Measurements from ENCODE around the gene CACNA2D1.

Gene CACNA2D1

DNA sequence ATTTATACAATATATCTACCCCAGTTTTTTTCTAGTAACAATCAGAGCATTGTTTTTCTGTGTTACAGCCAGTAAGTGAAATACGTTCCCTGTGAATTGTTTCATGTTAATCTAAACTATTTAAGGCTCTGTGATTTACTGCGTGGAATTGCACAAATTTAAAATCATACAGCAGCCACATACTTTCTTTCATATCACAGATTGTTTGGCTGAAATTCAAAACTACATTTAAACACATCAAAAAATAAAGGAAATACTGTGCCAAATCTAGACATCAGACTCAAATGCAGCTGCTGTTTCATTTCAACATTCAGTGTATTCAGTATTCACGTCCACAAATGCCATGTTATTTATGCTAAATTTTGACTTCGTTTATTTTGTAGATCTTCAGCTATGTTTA, 431.1 kb downstream of the CACNA2D1 start:
- Mint-ChIP-seq H3K4me3 (no peak overlapping the region), H3K27me3 (no peaks in the 10 kb centered on the region), H3K27ac (no peak overlapping the region), H3K4me1 (ENCODE audit: low read depth) (no peaks in the 10 kb centered on the region), H3K36me3 (ENCODE audit: low read depth) (no peaks in the 10 kb centered on the region), H3K9me3 (no peaks in the 10 kb centered on the region)
- no peak for DNase-seq

DNA sequence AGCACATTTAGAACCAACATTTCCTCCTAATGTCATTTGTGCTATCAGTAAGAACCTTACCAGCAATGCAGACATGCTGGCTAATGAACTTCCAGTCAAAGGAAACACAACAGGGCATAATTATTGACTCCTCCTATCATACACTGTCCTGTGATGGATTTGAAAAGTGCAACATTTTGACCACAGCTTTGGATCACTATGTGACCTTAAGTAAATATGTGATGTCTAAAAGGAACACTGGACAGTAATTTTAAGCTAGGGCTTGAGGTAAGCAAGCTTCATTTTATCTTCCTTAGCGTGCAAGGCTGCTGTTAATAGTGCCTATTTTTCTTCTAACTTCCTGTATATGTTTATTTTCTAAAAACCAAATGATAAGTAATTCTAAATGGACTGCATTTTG, 433.2 kb downstream of the CACNA2D1 start:
- Mint-ChIP-seq H3K27me3 (no peaks in the 10 kb centered on the region), H3K9me3 (no peaks in the 10 kb centered on the region), H3K4me1 (ENCODE audit: low read depth) (no peaks in the 10 kb centered on the region), H3K27ac (no peak overlapping the region), H3K36me3 (ENCODE audit: low read depth) (no peaks in the 10 kb centered on the region), H3K4me3 (no peak overlapping the region)
- DNase-seq, result no peak

DNA sequence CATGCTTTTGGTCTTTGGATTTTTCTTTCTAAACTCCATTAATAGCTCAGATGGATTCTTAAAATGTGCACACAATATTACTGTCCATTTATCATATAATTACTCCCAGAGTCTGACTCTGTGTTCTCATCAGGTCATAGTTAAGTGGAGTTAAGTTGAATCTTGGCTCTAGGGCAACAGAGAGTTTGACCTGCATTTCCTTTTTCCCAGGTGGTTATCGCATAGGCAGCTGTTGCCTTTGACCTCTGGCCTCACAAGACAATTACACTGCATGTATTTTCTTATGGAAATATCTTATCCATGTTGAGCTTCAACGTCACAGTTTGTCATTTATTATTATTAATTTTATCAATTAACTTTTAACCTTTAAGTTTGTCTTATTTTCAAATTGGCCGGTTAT, 436.3 kb downstream of the CACNA2D1 start:
- H3K4me1 Mint-ChIP-seq (ENCODE audit: low read depth), result no peaks in the 10 kb centered on the region
- H3K9me3 Mint-ChIP-seq, result peaks cover 4% of the 10 kb centered on the region
- H3K36me3 Mint-ChIP-seq (ENCODE audit: low read depth), result no peaks in the 10 kb centered on the region
- no peak for DNase-seq
- H3K27ac Mint-ChIP-seq, result no peak overlapping the region
- no peaks in the 10 kb centered on the region for H3K27me3 Mint-ChIP-seq
- H3K4me3 Mint-ChIP-seq, result no peak overlapping the region

DNA sequence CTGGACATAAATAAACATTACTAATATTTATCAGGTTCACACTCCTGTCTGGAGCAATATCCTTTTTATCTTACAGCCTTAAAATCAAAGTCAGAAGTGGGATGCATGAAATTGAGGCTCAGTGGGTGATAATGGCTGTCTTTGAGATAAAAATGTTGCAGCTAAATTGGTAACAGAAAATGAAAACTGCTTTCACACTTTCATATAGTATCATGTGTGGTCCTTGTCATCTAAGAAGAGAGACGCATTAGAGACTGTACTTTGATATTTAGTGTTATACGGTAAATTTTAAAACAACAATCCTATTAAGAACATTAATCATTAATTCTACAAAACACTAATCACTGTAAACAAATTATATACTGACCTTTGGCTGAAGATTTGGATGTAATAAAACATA, 438.5 kb downstream of the CACNA2D1 start:
- H3K27me3 Mint-ChIP-seq, result no peaks in the 10 kb centered on the region
- no peaks in the 10 kb centered on the region for H3K4me1 Mint-ChIP-seq (ENCODE audit: low read depth)
- no peak overlapping the region for H3K27ac Mint-ChIP-seq
- no peak for DNase-seq
- H3K36me3 Mint-ChIP-seq (ENCODE audit: low read depth), result no peaks in the 10 kb centered on the region
- peaks cover 4% of the 10 kb centered on the region for H3K9me3 Mint-ChIP-seq
- H3K4me3 Mint-ChIP-seq, result no peak overlapping the region

DNA sequence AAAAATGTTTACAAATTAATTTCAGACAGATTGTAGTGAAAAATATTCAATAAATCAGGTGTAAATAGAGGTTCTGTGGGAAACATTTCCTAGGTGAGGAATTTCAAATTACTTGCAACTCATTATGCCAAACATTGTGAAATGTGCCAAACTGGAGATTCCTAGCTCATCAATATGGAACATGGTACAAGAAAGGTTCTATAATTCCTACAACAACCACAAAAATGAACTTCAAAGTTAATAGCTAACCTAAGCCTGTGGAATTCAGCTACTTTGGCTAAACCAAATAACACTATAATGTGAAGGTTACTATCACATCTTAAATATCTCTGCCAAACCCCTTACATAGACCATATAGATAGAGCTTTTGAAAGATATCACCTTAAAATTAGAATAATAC, 450.4 kb downstream of the CACNA2D1 start:
- no peaks in the 10 kb centered on the region for H3K27me3 Mint-ChIP-seq
- H3K4me3 Mint-ChIP-seq, result no peak overlapping the region
- DNase-seq, result no peak
- H3K27ac Mint-ChIP-seq, result no peak overlapping the region
- H3K36me3 Mint-ChIP-seq (ENCODE audit: low read depth), result no peaks in the 10 kb centered on the region
- no peaks in the 10 kb centered on the region for H3K4me1 Mint-ChIP-seq (ENCODE audit: low read depth)
- H3K9me3 Mint-ChIP-seq, result no peaks in the 10 kb centered on the region

DNA sequence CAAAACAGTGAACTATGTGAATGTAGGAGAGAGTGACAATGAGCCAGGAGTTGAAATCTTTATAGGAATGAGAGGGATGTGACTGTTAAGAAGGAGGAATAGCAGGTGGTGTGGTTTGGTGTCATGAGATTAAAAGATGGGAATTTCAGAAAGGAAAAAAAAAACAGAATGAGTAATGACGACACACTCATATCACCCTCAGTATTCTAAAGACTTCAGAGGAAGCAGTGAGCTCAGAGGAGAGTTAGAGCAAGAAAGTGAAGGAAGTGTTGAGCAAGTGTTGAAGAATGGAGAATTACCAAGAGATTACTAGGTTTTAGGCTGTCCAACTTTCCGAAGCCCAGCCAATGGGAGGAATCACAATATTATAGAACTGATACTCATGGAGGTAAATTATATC, 453.2 kb downstream of the CACNA2D1 start:
- Mint-ChIP-seq H3K4me1 (ENCODE audit: low read depth) (no peaks in the 10 kb centered on the region), H3K4me3 (no peak overlapping the region), H3K27ac (no peak overlapping the region), H3K36me3 (ENCODE audit: low read depth) (no peaks in the 10 kb centered on the region), H3K27me3 (no peaks in the 10 kb centered on the region), H3K9me3 (peaks cover 2% of the 10 kb centered on the region)
- no peak for DNase-seq

DNA sequence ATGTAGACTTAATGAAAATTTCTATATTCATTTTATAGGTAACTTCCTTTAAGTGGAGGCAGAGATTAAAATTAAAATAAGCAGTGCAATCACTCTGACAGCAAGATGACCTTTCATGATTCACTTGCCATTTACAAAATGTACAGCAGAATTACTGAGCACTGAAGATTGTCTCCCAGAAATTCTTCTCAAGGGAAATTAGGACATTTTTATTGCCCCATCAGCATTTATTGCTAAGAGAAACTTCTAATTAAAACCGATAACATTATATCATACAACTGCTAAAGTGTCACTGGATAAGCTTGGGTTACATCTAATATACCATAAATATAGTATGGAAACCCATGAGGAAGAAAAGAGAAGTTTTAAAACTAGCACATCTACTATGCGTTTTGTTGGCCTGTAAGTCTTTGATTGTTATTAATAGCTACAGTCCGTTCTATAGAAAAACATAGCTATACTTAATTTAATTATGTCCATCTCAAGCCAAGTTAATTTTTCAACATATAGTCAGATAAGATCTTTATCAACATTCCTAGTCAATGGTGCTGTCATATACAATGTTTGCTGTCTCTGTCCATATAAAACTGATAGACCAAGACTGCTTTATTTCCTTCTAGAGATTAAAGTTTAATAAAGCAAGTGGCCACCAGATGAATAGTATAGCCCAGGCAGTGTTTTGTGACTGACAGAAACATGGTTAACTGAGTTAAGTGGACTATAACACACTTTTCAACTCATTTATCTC, 456.7 kb downstream of the CACNA2D1 start:
- peaks cover 2% of the 10 kb centered on the region for H3K9me3 Mint-ChIP-seq
- no peaks in the 10 kb centered on the region for H3K4me1 Mint-ChIP-seq (ENCODE audit: low read depth)
- H3K4me3 Mint-ChIP-seq, result no peak overlapping the region
- H3K27ac Mint-ChIP-seq, result no peak overlapping the region
- DNase-seq, result no peak
- H3K36me3 Mint-ChIP-seq (ENCODE audit: low read depth), result no peaks in the 10 kb centered on the region
- no peaks in the 10 kb centered on the region for H3K27me3 Mint-ChIP-seq

DNA sequence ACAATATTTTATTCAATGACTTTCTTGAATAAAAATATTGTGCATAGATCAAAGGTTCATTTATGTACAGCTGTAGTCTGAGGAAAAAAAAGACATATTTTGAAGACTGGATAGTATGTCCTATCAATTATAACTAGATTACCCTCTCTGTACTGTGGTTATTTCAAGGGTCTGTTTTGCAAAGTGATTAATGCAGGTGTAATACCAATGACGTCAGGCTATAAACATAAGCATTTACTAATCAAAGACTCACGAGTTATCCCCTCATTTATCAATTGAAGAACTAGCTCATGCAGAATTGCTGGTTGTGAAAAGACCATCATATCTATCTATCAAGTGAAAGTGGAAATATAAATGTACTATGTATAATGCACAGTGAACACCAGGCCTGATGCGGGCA, 460.2 kb downstream of the CACNA2D1 start:
- peaks cover 9% of the 10 kb centered on the region for H3K9me3 Mint-ChIP-seq
- H3K4me3 Mint-ChIP-seq, result no peak overlapping the region
- no peak for DNase-seq
- H3K4me1 Mint-ChIP-seq (ENCODE audit: low read depth), result no peaks in the 10 kb centered on the region
- H3K27ac Mint-ChIP-seq, result no peak overlapping the region
- no peaks in the 10 kb centered on the region for H3K27me3 Mint-ChIP-seq
- no peaks in the 10 kb centered on the region for H3K36me3 Mint-ChIP-seq (ENCODE audit: low read depth)

DNA sequence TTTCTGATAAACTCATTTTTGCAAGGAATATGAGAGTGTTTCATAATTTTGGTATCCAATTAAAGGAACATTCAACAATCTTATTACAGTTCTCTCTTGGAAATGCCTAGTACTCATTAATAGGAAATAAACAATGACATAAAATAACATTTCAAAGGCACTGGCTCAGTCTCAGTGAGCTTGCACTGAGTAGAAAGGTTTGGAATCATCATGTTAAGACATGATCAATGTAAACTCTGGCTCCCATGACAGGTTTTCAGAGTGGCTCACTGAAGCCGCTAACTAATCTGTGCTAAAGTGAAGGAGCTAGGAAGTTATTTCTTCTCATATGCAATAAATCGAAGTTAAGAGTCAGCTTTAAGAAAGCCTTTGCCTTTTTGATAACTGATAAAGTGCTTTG, 470.5 kb downstream of the CACNA2D1 start:
- H3K27ac Mint-ChIP-seq, result no peak overlapping the region
- H3K27me3 Mint-ChIP-seq, result no peaks in the 10 kb centered on the region
- no peaks in the 10 kb centered on the region for H3K4me1 Mint-ChIP-seq (ENCODE audit: low read depth)
- no peak for DNase-seq
- no peaks in the 10 kb centered on the region for H3K36me3 Mint-ChIP-seq (ENCODE audit: low read depth)
- H3K4me3 Mint-ChIP-seq, result no peak overlapping the region
- H3K9me3 Mint-ChIP-seq, result no peaks in the 10 kb centered on the region

DNA sequence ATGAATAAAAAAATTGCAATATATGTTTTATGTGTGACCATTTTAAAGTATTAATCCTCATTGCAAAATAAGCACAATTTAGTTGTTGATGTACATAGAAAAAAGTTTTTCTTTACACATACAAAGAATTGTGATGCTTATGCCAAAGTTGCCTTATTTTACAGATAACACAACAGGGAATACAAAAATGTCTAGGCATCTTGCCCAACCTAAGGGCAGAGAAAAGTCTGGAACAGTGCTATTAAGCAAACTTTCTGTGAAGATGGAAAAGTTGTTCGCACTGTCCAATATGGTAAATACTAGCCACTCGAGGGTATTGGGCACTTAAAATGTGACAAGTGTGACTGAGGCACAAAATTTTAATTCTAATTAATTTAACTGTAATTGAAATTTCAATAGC, 483.6 kb downstream of the CACNA2D1 start:
- Mint-ChIP-seq H3K4me3 (no peak overlapping the region), H3K27ac (no peak overlapping the region), H3K36me3 (ENCODE audit: low read depth) (no peaks in the 10 kb centered on the region)

DNA sequence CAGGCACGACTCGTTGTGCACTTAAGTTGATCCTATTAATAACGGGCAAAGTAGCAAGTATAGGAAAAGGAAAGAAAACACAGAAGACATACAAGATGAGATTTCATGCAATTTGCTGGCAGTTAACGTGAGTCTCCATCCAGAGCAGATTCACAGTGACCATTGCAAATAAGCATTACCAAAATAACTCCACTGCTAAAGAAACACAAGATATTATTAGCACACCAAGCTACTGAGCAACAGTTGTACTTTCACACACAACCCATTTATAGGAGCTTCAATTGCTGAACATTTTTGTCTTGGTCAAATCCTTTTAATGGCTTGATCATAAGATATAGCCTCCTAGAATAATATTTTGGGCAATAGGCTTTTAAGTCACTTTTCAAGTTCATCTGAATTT, 486.1 kb downstream of the CACNA2D1 start:
- H3K9me3 Mint-ChIP-seq, result no peaks in the 10 kb centered on the region
- H3K4me1 Mint-ChIP-seq (ENCODE audit: low read depth), result no peaks in the 10 kb centered on the region
- H3K27me3 Mint-ChIP-seq, result no peaks in the 10 kb centered on the region
- H3K36me3 Mint-ChIP-seq (ENCODE audit: low read depth), result no peaks in the 10 kb centered on the region
- no peak overlapping the region for H3K27ac Mint-ChIP-seq
- H3K4me3 Mint-ChIP-seq, result no peak overlapping the region
- DNase-seq, result no peak

More for the DNA sequence above, 483.6 kb downstream of the CACNA2D1 start:
- H3K27me3 Mint-ChIP-seq, result no peaks in the 10 kb centered on the region
- DNase-seq, result no peak
- no peaks in the 10 kb centered on the region for H3K9me3 Mint-ChIP-seq
- no peaks in the 10 kb centered on the region for H3K4me1 Mint-ChIP-seq (ENCODE audit: low read depth)

DNA sequence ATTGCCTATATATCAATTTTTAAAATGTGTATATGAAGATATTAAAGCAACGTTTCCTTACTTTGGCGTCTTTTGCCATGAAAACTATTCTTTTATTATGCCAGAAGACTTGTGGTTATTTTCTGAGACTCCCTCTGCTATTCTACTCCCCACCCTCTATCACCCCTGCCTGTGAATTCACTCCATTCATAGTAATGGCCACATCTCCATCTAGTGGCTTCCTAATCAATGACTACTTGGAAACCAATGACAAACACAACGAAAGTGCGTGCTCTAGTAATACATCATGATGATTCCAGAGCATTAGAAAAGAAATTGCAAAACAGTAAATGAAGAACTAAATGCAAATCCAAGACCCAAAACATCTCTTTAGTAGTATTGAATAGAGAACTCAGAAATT, 487.1 kb downstream of the CACNA2D1 start:
- H3K4me1 Mint-ChIP-seq (ENCODE audit: low read depth), result no peaks in the 10 kb centered on the region
- DNase-seq, result no peak
- H3K9me3 Mint-ChIP-seq, result no peaks in the 10 kb centered on the region
- no peaks in the 10 kb centered on the region for H3K27me3 Mint-ChIP-seq
- H3K36me3 Mint-ChIP-seq (ENCODE audit: low read depth), result no peaks in the 10 kb centered on the region
- H3K4me3 Mint-ChIP-seq, result no peak overlapping the region
- no peak overlapping the region for H3K27ac Mint-ChIP-seq

DNA sequence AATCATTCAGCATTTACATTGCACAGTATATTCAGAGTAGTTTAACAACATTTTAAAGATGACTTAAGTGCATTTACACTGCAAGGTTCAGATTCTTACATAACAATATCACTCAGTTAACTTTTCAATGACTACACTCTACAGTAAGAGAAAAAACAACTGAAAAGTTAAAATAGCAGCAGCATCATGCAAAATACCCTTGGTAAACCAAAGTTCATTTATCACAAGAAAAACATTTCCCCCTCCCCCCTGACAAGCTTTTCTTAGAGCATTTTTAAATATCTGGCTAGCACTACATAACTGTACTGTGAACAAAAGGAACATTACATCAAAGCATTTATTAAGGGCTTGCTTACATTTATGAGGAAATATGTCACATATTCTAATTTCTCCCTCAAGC, 494.3 kb downstream of the CACNA2D1 start:
- no peaks in the 10 kb centered on the region for H3K4me1 Mint-ChIP-seq (ENCODE audit: low read depth)
- H3K27ac Mint-ChIP-seq, result no peak overlapping the region
- H3K4me3 Mint-ChIP-seq, result no peak overlapping the region
- no peak for DNase-seq
- H3K9me3 Mint-ChIP-seq, result no peaks in the 10 kb centered on the region
- H3K36me3 Mint-ChIP-seq (ENCODE audit: low read depth), result no peaks in the 10 kb centered on the region
- no peaks in the 10 kb centered on the region for H3K27me3 Mint-ChIP-seq

DNA sequence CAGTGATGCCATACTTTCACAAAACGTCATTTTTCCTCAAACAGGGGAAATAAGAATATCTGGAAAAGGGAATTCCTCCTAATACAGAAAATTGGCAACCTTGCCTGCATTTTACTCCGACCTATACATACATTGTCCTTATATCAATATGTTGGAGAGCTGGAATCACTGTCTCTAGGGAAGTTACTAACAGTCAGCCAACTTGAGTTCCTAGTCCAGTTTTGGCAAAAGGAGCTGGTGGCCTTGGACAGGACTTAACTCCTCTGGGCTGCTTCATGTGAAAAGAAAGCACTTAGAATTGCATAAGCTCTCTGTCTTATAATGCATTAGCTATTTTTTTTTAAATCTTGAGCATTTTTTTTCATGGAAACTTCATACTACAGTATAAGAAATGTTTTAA, 499.5 kb downstream of the CACNA2D1 start:
- no peak for DNase-seq
- Mint-ChIP-seq H3K27ac (no peak overlapping the region), H3K27me3 (no peaks in the 10 kb centered on the region), H3K4me3 (no peak overlapping the region), H3K9me3 (no peaks in the 10 kb centered on the region), H3K4me1 (ENCODE audit: low read depth) (no peaks in the 10 kb centered on the region), H3K36me3 (ENCODE audit: low read depth) (no peaks in the 10 kb centered on the region)

DNA sequence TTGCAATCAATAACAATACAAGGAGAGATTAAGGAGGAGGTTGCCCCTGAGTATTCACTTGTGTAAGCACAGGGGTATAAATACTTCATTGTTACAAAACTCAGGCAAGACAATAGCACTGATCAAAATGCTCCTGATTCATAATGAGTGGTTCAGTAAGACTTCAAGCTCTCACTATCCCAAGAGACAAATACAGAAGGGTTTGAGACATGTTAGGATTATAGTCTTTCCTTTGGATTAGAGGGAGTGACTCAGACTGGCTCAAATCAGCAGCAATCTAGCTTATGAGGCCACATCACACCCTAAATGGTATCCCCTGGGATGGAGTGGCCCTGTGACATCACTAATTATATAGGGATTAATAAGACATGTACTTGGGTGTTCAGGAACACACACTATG, 506.5 kb downstream of the CACNA2D1 start:
- Mint-ChIP-seq H3K4me3 (no peak overlapping the region), H3K27me3 (no peaks in the 10 kb centered on the region), H3K4me1 (ENCODE audit: low read depth) (no peaks in the 10 kb centered on the region), H3K27ac (no peak overlapping the region), H3K9me3 (no peaks in the 10 kb centered on the region), H3K36me3 (ENCODE audit: low read depth) (no peaks in the 10 kb centered on the region)
- no peak for DNase-seq
